SH-SY5Y (cell line): ENCODE results near the gene EIF5A2.

Experiments
- GATA2 ChIP-seq: IDR thresholded peaks from 2 replicates; pipeline ENCODE4 v1.6.1; 2011; ENCODE audit warnings: mild to moderate bottlenecking, low read depth, low read length
- GATA3 ChIP-seq: IDR thresholded peaks from 2 replicates; pipeline ENCODE4 v1.6.1; 2011; ENCODE audit warnings: low read depth, mild to moderate bottlenecking, low read length, moderate library complexity

GRCh38 chr3:170869239-170869590, 39.2 kb downstream of the EIF5A2 start:
- TF ChIP-seq GATA2 (no peak), GATA3 (no peak)
